Stimulated activated CD4-positive, alpha-beta T cell treated with anti-CD3 and anti-CD28 coated beads, TNF-alpha, amount 100 ng/mL, for 1 hour (primary cell): ENCODE results near the gene DKKL1.

ENCODE experiments used
- DNase-seq, 3 donors: peaks; one replicate each; pipeline ENCODE4 v3.0.0-alpha.2; 2020; ENCODE audit warnings: low read depth in 3 of 3, low spot score in 1 of 3

The DKKL1 gene

GRCh38 chr19:49395581-49396407 lies 32.1 kb downstream of the DKKL1 start:
- no peak for DNase-seq

GRCh38 chr19:49396738-49397505 lies 33.2 kb downstream of the DKKL1 start:
- no peak for DNase-seq

DNA sequence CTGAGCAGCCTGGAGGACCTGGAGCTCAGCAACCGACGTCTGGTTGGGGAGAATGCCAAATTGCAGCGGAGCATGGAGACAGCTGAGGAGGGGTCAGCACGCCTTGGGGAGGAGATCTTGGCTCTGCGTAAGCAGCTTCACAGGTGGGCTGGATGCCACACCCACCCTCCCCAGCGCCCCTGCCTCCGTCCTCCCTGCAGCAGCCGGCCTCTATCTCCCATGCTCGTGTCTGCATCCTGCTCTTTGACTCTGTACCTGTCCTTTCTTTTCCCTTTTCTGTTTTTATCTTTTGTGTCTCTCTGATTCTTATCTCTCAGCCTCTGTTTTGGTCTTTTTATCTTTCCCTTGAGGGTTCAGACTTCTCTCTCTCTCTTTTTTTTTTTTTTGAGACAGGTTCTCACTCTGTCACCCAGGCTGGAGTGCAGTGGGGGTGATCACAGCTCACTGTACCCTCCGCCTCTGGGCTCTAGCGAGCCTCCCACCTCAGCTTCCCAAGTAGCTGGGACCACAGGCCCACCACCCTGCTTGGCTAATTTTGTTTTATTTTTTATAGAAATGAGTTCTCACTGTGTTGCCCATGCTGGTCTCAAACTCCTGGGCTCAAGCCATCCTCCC lies 34.4 kb downstream of the DKKL1 start:
- DNase-seq = no peak

DNA sequence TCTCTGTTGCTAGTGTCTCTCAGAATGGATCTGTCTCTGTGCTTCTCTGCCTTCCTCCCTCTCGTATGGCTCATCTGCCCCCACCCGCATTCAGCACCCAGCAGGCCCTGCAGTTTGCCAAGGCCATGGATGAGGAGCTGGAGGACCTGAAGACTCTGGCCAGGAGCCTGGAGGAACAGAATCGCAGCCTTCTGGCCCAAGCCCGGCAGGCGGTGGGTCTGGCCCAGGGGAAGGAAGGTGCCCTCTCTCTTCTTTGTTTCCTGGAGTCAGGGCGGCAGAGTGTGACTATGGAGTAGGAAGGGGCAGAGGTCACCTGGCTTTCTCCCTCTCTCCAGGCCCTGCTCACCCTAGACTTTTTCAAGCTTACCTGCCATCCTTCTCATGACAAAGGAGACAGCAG lies 35.3 kb downstream of the DKKL1 start:
- no peak for DNase-seq

DNA sequence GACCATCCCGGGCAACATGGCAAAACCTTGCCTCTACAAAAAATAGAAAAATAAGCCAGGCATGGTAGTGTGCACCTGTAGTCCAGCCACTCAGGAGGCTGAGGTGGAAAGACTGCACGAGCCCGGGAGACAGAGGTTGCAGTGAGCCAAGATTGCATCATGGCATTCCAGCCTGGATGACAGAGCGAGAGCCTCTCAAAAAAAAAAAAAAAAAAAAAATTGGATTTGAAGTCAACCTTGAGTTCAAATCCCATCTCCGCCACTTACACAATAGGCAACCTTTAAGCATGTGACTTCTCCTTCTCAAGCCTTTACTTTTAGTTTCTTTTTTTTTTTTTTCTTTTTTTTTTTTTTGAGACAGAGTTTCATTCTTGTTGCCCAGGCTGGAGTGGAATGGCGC lies 36.4 kb downstream of the DKKL1 start:
- no peak for DNase-seq

- no peak for DNase-seq
Observed at GRCh38 chr19:49403404-49404187, 39.9 kb downstream of the DKKL1 start.

DNA sequence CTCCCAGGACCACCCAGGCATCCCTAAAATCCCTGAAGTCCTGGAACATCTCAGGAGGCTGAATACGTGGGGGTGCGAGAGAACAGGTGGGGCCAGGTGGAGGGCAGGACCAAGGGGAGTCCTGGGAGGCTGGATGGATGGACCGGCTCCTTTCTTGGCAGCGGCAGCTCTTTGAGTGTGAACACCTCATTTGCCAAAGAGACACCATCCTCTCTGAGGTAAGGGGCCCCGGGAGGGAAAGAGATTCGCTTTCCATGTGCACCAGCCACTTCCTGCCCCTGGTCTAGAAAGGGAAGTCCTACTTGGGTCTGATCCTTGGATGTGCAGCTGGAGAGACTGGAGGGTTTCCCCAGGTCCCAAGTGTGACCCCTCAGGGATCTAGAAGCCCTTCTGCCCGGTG lies 43.4 kb downstream of the DKKL1 start:
- DNase-seq = no peak

DNA sequence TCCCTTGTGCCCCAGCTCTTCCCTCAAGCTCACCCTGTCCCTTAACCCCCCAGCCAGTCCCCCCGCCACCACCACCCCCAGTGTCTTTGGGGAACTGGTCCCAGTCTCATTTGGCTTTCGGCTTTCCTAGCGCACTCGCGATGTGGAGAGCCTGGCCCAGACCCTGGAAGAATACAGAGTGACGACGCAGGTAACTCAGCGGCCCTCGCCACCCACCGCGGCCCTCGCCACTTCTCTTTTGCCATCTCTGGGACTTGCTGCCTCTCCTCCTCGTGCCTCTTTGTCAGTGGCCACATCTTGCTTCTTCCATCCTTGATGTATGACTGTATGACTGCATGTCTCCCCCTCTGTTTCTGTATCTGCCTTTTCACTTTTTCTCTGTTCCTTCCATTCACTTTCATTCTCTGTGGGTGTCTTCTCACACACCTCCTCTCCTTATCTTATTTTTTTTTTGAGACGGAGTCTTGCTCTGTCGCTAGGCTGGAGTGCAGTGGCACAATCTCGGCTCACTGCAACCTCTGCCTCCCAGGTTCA lies 43.9 kb downstream of the DKKL1 start:
- no peak for DNase-seq

DNA sequence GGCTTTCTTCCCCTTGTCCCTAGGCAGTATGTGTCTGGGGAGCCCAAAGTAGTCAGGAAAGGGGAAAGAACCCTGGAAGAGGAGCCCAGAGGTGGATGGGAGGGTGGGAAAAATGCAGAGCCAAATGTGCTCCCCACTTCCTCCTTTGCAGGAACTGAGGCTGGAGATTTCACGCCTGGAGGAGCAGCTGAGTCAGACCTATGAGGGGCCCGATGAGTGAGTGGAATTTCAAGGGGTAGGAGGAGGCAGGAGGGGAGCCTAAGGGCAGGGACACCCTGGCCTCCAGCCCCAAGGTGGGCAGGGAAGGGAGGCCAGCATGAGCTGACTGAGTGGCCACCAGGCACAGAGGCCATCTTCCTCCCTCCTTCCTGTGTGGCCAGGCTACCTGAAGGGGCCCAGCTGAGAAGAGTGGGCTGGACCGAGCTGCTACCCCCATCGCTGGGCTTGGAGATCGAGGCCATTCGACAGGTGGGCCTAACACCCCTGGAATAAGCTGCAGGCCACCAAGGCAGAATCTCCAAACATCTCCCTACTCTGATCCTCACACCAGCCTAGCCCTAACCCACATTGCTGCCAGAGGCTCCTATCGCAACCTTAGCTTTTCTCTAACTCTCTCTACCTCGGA lies 45.3 kb downstream of the DKKL1 start:
- DNase-seq = no peak

DNA sequence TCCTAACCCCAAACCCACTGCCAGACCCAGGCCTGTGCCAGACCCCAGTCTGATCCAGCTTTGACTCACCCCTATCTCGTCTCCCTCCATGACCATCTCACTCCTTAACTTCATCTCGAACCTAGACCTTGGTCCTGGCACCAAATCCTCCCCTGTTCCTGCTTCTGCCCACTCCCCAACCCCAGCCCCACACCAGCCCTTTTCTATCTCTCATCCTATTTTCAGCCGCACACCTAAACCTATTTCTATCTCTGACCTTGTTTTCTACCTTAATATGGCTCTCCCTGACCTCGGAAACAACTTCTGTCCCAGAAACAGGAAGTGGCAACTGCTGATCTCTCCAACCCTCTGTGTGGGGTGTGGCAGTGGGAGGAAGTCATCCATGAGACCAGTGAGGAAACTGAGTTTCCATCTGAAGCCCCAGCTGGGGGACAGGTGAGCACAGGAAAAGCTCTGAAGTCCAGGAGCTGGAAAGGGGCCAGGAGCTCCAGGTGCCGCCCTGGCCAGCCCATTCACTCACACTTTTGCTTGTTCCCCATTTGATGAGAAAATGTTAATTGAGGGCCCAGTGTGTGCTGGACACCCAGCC lies 45.9 kb downstream of the DKKL1 start:
- no peak for DNase-seq

DNA sequence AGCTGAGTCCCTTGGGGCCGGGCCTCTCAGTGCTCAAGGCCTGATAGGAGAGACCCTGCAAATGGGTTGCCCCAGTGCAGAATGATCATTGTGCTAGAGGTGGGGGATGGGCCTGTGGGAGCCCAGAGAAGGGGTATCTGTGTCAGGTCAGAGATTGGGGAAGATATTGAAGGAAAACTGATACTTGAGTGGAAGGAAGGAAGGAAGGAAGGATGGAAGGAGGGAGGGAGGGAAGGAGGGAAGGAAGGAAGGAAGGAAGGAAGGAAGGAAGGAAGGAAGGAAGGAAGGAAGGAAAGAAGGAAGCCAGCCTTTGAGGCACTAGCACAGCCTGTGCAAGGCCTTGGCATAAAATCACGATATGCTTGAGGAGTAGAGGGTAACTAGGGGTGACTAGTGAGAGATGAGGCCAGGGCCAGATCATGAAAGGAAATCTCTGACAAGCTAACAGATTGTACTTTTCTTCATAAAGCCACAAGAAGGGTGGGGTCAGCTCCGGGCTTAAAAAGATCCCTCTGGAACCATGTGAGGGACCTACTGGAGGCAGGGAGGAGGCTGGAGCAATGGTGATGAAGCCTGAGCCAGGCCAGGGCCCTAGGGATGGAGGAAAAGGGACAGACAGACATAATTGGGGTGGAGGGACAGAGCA lies 48.1 kb downstream of the DKKL1 start:
- DNase-seq = no peak

DNA sequence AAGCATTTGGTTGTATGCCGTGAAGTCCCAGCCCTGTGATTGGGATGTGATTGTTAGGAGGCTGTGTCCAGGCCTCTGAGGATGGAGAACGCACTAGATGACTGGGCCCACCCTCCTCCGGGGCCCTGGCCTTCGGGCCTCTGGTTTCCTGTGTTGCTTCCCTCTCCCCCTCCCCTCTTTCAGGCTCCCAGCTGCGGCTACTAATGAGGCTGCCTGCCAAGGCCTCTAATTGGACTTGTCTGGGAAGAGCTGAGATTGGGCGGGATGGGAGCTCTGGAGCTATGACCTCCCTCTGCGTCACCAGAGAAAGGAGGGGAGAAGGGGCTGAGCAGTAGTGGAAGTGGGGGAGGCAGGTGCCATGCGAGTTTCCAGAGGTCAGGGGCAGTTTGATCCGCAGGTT lies 49.7 kb downstream of the DKKL1 start:
- no peak for DNase-seq

- DNase-seq = no peak
Observed at GRCh38 chr19:49414256-49414655, 50.6 kb downstream of the DKKL1 start.

GRCh38 chr19:49415102-49415809 lies 51.6 kb downstream of the DKKL1 start:
- no peak for DNase-seq

DNA sequence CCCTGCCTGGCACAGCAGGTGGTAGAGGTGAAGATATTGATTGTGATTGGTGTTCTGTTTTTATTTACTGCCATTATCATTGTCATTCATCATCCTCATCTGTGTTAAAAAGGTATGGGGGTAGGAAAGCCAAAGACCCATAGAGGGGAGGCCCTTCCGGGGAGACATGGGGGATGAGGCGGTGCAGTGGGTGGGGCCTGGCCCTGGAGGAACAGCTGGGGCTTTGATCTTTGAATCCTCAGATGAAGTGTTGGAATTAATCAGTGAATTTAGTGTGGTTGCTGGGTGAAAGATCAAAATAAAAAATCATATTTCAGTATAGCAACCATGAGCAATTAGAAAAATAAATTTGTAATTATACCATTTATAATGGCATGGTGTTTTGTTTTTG lies 52.1 kb downstream of the DKKL1 start:
- no peak for DNase-seq

GRCh38 chr19:49417088-49417487 lies 53.4 kb downstream of the DKKL1 start:
- no peak for DNase-seq

DNA sequence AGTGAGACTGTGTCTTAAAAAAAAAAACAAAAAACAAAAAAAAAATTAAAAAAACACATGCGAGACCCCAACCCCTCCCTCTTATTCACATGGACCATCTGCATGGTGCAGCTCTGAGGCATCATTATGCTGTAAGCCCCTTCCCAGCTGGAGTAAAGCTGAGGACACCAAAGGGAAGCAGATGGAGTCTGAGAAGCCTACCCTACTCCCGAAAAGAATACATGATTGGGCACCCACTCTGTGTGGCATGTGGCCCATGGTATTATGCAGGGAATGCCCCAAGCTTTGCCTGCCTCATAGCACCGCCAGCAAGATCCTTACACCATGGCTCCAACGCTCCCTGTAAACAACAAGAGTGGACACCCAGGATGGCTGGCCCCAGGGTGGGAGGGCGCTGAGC lies 54.8 kb downstream of the DKKL1 start:
- no peak for DNase-seq

GRCh38 chr19:49419173-49419572 lies 55.5 kb downstream of the DKKL1 start:
- no peak for DNase-seq

DNA sequence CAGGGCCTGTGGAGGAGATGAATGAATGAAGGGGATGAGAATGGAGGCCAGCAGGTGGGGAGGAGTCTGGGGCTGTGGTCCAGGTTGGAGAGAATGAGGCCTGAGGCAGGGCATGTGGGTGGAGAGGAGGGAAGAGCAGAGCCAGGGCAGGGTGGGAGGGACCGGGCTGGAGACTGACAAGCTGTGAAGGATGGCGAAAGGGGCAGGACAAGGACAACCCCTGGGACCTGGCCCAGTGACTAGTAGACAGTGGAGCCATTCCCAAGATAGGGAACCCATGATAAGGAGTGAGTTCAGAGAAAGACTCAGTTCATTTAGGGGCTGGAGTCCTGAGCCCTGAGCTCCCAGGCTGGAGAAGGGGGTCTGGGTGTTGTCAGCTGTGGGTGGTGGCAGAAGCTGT lies 56.5 kb downstream of the DKKL1 start:
- DNase-seq = no peak
